Astrocyte of the hippocampus (primary cell): ENCODE results near the gene PDZD7.
A peak's percentile ranks its signal among the peaks of the same experiment; 100 is the strongest.

Experiments
- DNase-seq: peaks from one replicate; pipeline ENCODE4 v3.0.0; 2011; ENCODE audit warnings: low read depth, low spot score

Gene PDZD7

GRCh38 chr10:101019440-101019703 lies 11.6 kb downstream of the PDZD7 start:
- DNase-seq: no peak

- peak; percentile 93 for DNase-seq
These were observed 12.1 kb downstream of the PDZD7 start for GRCh38 chr10:101018600-101019439.

GRCh38 chr10:101018118-101018599 lies 12.8 kb downstream of the PDZD7 start:
- no peak for DNase-seq

GRCh38 chr10:101016814-101017213 lies 14.1 kb downstream of the PDZD7 start:
- no peak for DNase-seq

- DNase-seq: no peak
These were observed 15.4 kb downstream of the PDZD7 start for GRCh38 chr10:101015582-101015973.

GRCh38 chr10:101014966-101015581 lies 15.9 kb downstream of the PDZD7 start:
- peak; percentile 63 for DNase-seq

GRCh38 chr10:101014230-101014884 lies 16.6 kb downstream of the PDZD7 start:
- DNase-seq: peak; percentile 85

- DNase-seq: no peak
These were observed 17.5 kb downstream of the PDZD7 start for GRCh38 chr10:101013365-101013825.

- peak; percentile 96 for DNase-seq
These were observed 18.2 kb downstream of the PDZD7 start for GRCh38 chr10:101012525-101013364.

- peak; percentile 37 for DNase-seq
These were observed 19.2 kb downstream of the PDZD7 start for GRCh38 chr10:101011517-101012423.

GRCh38 chr10:101010329-101010728 lies 20.6 kb downstream of the PDZD7 start:
- DNase-seq: no peak

GRCh38 chr10:101008823-101009423 lies 22.0 kb downstream of the PDZD7 start:
- DNase-seq: no peak

- no peak for DNase-seq
These were observed 22.8 kb downstream of the PDZD7 start for GRCh38 chr10:101007915-101008822.

- DNase-seq: no peak
These were observed 23.7 kb downstream of the PDZD7 start for GRCh38 chr10:101007099-101007711.

- DNase-seq: no peak
These were observed 24.3 kb downstream of the PDZD7 start for GRCh38 chr10:101006593-101007098.

- DNase-seq: no peak
These were observed 24.9 kb downstream of the PDZD7 start for GRCh38 chr10:101005869-101006567.

GRCh38 chr10:101005361-101005760 lies 25.6 kb downstream of the PDZD7 start:
- no peak for DNase-seq
